Activated T-helper 17 cell treated with anti-CD3 and anti-CD28 coated beads, Interleukin-2, amount 50 U/mL, for 72 hours (primary cell): ENCODE data around the gene CD40LG. TPM values are rescaled to one million over a fixed set of nuclear protein-coding genes. Genes with fewer than 3 reads are reported as not detected.

ENCODE experiments used
- ATAC-seq: fragments of 150-1000 bp; cut with Tn5 transposase; replicated peaks from 2 replicates; pipeline ENCODE4 v1.10.0; 2021; ENCODE audit warnings: mild to moderate bottlenecking, moderate library complexity
- H3K27ac Mint-ChIP-seq: one replicate; pipeline ENCODE4 v1.8.0; 2022; ENCODE audit warnings: mixed read lengths
- H3K27me3 Mint-ChIP-seq: one replicate; pipeline ENCODE4 v1.8.0; 2022; ENCODE audit warnings: mixed read lengths
- H3K36me3 Mint-ChIP-seq: one replicate; pipeline ENCODE4 v1.8.0; 2022; ENCODE audit warnings: low read depth, mild to moderate bottlenecking, mixed read lengths
- H3K4me1 Mint-ChIP-seq: one replicate; pipeline ENCODE4 v1.8.0; 2022; ENCODE audit warnings: mixed read lengths
- H3K4me3 Mint-ChIP-seq: one replicate; pipeline ENCODE4 v1.8.0; 2022; ENCODE audit warnings: mild to moderate bottlenecking, mixed read lengths
- H3K9me3 Mint-ChIP-seq: one replicate; pipeline ENCODE4 v1.8.0; 2022; ENCODE audit warnings: mixed read lengths
- total RNA-seq, 2 donors: library from RNA; stranded (reverse); gene quantifications; one replicate each; pipeline ENCODE4 v1.2.3, GENCODE V29; 2022

CD40LG gene
- total RNA-seq, 2 donors from 2014 or later, result 87.0 to 110 TPM

GRCh38 chrX:136697156-136697555 lies 49.2 kb downstream of the CD40LG start:
- no peak for ATAC-seq
- Mint-ChIP-seq H3K4me3 (peak overlapping the region; percentile 64), H3K36me3 (peaks cover 34% of the 10 kb centered on the region), H3K27me3 (no peaks in the 10 kb centered on the region), H3K27ac (peak overlapping the region; percentile 84), H3K4me1 (peaks cover 20% of the 10 kb centered on the region), H3K9me3 (no peaks in the 10 kb centered on the region)

DNA sequence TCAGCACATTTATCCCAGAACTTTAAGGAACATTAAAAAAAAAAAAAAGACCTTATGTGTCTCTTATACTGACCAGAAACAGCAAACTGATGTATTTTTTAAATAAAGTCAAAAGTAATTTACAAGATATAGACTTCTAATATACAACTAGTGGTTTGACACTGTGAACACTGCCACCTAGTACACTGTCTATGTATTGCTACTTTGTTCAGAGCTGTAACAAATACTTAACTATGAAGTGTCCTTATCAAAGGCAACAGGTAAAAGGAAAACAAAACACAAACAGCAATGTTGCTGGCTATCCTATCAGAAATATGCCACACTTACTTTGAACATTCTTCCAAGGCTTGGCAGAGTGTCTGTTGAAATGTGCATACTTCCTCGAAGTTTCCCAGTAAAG lies 60.4 kb downstream of the CD40LG start:
- no peak overlapping the region for H3K4me3 Mint-ChIP-seq
- H3K4me1 Mint-ChIP-seq, result peaks cover 10% of the 10 kb centered on the region
- peaks cover 60% of the 10 kb centered on the region for H3K36me3 Mint-ChIP-seq
- no peaks in the 10 kb centered on the region for H3K27me3 Mint-ChIP-seq
- ATAC-seq, result no peak
- no peak overlapping the region for H3K27ac Mint-ChIP-seq
- H3K9me3 Mint-ChIP-seq, result no peaks in the 10 kb centered on the region

Other genes with a start within 250 kb of the CD40LG start
- gene BRS3, start 160.2 kb upstream of the CD40LG start, total RNA-seq, result not detected
- gene HTATSF1, start 150.6 kb upstream of the CD40LG start, total RNA-seq, result 10 to 100 TPM; 39.7 to 65.5 TPM
- not detected for gene VGLL1, start 115.9 kb upstream of the CD40LG start, total RNA-seq
- 10 to 100 TPM; 56.8 to 67.6 TPM for gene ARHGEF6, start 132.8 kb downstream of the CD40LG start, total RNA-seq
- gene RBMX, start 232.6 kb downstream of the CD40LG start, total RNA-seq, result 100 to 1,000 TPM; 214 to 247 TPM